ENCODE results near the gene FAM20C.
"Not testable (repeated sequence)": the region's sequence is repeated elsewhere in the genome, so short reads cannot be mapped to it uniquely, and the experiment has no call there.

The FAM20C gene

GRCh38 chr7:290554-291372, 98.4 kb downstream of the FAM20C start:
- DNase-seq (ENCODE audit: low read depth in 2 of 2) = no peak

GRCh38 chr7:291373-292092, 99.2 kb downstream of the FAM20C start:
- DNase-seq (ENCODE audit: low read depth in 2 of 2) = no peak

GRCh38 chr7:292226-292625, 99.9 kb downstream of the FAM20C start:
- DNase-seq (ENCODE audit: low read depth in 2 of 2) = no peak

GRCh38 chr7:292826-293225, 100.5 kb downstream of the FAM20C start:
- DNase-seq (ENCODE audit: low read depth in 2 of 2) = no peak

GRCh38 chr7:293681-294439, 101.5 kb downstream of the FAM20C start:
- no peak for DNase-seq (ENCODE audit: low read depth in 2 of 2)

- DNase-seq (ENCODE audit: low read depth in 2 of 2) = no peak
These were observed 102.2 kb downstream of the FAM20C start for GRCh38 chr7:294440-295154.

GRCh38 chr7:295155-296154, 103.1 kb downstream of the FAM20C start:
- no peak for DNase-seq (ENCODE audit: low read depth in 2 of 2)

- DNase-seq (ENCODE audit: low read depth in 2 of 2) = no peak
These were observed 104.1 kb downstream of the FAM20C start for GRCh38 chr7:296373-296945.

GRCh38 chr7:297141-297540, 104.8 kb downstream of the FAM20C start:
- DNase-seq (ENCODE audit: low read depth in 2 of 2) = not testable (repeated sequence)

- no peak for DNase-seq (ENCODE audit: low read depth in 2 of 2)
These were observed 105.4 kb downstream of the FAM20C start for GRCh38 chr7:297611-298374.

GRCh38 chr7:298375-298702, 106.0 kb downstream of the FAM20C start:
- DNase-seq (ENCODE audit: low read depth in 2 of 2) = no peak

- DNase-seq (ENCODE audit: low read depth in 2 of 2) = no peak
These were observed 106.4 kb downstream of the FAM20C start for GRCh38 chr7:298743-299142.

- DNase-seq (ENCODE audit: low read depth in 2 of 2) = no peak
These were observed 106.8 kb downstream of the FAM20C start for GRCh38 chr7:299169-299568.

GRCh38 chr7:299628-300027, 107.3 kb downstream of the FAM20C start:
- no peak for DNase-seq (ENCODE audit: low read depth in 2 of 2)

- no peak for DNase-seq (ENCODE audit: low read depth in 2 of 2)
These were observed 107.7 kb downstream of the FAM20C start for GRCh38 chr7:300048-300447.

GRCh38 chr7:300546-301290, 108.3 kb downstream of the FAM20C start:
- DNase-seq (ENCODE audit: low read depth in 2 of 2) = no peak

GRCh38 chr7:301291-302053, 109.1 kb downstream of the FAM20C start:
- DNase-seq (ENCODE audit: low read depth in 2 of 2) = no peak
